ENCODE results near the gene SERINC1. TPM values are rescaled to one million over a fixed set of nuclear protein-coding genes. Genes with fewer than 3 reads are reported as not detected.

SERINC1 gene
- total and polyA plus RNA-seq, 9 of the 15 experiments (the other 6 are each of a cell fraction or from before 2014, with no cell fraction given), result 28.8 to 64.6 (median 39.7) TPM

DNA sequence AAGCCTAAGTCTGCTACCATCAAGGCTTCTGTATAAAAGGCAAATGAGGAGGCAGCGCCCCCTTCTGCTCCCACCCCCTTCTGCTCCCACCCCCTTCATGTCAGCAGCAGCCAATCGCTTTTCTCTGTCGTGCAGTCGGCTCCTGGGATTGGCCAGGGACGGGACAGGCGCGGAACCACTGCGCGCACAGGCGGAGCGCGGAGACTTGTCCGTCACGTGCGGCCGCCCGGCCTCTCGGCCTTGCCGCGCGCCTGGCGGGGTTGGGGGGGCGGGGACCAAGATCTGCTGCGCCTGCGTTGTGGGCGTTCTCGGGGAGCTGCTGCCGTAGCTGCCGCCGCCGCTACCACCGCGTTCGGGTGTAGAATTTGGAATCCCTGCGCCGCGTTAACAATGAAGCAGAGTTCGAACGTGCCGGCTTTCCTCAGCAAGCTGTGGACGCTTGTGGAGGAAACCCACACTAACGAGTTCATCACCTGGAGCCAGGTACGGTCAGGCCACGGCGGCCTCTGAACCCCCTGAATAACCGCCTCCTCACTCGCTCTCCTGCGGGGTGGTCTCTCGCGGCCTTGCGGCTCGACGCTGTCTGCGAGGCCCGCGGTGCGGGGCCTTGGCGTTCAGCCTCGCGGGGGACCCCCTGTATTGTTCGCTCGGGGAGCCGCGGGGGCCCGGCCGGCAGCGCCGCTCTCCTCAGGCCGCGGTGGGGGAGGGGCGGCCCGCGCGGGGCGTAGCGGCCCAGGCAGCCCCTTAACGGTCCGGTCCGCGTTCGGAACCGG lies 72.1 kb downstream of the SERINC1 start, which contains the start of gene HSF2 (continued):
- TF ChIP-seq, protein P1, sequence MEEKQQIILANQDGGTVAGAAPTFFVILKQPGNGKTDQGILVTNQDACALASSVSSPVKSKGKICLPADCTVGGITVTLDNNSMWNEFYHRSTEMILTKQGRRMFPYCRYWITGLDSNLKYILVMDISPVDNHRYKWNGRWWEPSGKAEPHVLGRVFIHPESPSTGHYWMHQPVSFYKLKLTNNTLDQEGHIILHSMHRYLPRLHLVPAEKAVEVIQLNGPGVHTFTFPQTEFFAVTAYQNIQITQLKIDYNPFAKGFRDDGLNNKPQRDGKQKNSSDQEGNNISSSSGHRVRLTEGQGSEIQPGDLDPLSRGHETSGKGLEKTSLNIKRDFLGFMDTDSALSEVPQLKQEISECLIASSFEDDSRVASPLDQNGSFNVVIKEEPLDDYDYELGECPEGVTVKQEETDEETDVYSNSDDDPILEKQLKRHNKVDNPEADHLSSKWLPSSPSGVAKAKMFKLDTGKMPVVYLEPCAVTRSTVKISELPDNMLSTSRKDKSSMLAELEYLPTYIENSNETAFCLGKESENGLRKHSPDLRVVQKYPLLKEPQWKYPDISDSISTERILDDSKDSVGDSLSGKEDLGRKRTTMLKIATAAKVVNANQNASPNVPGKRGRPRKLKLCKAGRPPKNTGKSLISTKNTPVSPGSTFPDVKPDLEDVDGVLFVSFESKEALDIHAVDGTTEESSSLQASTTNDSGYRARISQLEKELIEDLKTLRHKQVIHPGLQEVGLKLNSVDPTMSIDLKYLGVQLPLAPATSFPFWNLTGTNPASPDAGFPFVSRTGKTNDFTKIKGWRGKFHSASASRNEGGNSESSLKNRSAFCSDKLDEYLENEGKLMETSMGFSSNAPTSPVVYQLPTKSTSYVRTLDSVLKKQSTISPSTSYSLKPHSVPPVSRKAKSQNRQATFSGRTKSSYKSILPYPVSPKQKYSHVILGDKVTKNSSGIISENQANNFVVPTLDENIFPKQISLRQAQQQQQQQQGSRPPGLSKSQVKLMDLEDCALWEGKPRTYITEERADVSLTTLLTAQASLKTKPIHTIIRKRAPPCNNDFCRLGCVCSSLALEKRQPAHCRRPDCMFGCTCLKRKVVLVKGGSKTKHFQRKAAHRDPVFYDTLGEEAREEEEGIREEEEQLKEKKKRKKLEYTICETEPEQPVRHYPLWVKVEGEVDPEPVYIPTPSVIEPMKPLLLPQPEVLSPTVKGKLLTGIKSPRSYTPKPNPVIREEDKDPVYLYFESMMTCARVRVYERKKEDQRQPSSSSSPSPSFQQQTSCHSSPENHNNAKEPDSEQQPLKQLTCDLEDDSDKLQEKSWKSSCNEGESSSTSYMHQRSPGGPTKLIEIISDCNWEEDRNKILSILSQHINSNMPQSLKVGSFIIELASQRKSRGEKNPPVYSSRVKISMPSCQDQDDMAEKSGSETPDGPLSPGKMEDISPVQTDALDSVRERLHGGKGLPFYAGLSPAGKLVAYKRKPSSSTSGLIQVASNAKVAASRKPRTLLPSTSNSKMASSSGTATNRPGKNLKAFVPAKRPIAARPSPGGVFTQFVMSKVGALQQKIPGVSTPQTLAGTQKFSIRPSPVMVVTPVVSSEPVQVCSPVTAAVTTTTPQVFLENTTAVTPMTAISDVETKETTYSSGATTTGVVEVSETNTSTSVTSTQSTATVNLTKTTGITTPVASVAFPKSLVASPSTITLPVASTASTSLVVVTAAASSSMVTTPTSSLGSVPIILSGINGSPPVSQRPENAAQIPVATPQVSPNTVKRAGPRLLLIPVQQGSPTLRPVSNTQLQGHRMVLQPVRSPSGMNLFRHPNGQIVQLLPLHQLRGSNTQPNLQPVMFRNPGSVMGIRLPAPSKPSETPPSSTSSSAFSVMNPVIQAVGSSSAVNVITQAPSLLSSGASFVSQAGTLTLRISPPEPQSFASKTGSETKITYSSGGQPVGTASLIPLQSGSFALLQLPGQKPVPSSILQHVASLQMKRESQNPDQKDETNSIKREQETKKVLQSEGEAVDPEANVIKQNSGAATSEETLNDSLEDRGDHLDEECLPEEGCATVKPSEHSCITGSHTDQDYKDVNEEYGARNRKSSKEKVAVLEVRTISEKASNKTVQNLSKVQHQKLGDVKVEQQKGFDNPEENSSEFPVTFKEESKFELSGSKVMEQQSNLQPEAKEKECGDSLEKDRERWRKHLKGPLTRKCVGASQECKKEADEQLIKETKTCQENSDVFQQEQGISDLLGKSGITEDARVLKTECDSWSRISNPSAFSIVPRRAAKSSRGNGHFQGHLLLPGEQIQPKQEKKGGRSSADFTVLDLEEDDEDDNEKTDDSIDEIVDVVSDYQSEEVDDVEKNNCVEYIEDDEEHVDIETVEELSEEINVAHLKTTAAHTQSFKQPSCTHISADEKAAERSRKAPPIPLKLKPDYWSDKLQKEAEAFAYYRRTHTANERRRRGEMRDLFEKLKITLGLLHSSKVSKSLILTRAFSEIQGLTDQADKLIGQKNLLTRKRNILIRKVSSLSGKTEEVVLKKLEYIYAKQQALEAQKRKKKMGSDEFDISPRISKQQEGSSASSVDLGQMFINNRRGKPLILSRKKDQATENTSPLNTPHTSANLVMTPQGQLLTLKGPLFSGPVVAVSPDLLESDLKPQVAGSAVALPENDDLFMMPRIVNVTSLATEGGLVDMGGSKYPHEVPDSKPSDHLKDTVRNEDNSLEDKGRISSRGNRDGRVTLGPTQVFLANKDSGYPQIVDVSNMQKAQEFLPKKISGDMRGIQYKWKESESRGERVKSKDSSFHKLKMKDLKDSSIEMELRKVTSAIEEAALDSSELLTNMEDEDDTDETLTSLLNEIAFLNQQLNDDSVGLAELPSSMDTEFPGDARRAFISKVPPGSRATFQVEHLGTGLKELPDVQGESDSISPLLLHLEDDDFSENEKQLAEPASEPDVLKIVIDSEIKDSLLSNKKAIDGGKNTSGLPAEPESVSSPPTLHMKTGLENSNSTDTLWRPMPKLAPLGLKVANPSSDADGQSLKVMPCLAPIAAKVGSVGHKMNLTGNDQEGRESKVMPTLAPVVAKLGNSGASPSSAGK (IDR thresholded peaks at IDR 0.05), result no peak; the same call in none of the 2 replicates
- TF ChIP-seq SRSF1 (IDR thresholded peaks at IDR 0.05; ENCODE audit: low read depth, low read length) (no peak), NR3C1 (CRISPR knock-in tag; IDR thresholded peaks at IDR 0.05) (no peak), TRIM24 (IDR thresholded peaks at IDR 0.05) (no peak), ZBED1 (IDR thresholded peaks at IDR 0.05) (no peak), EGR1 (conservative IDR thresholded peaks at IDR 0.05) (peak; percentile 37; the same call in 1 of the 2 replicates)
- TF ChIP-seq, protein P2, sequence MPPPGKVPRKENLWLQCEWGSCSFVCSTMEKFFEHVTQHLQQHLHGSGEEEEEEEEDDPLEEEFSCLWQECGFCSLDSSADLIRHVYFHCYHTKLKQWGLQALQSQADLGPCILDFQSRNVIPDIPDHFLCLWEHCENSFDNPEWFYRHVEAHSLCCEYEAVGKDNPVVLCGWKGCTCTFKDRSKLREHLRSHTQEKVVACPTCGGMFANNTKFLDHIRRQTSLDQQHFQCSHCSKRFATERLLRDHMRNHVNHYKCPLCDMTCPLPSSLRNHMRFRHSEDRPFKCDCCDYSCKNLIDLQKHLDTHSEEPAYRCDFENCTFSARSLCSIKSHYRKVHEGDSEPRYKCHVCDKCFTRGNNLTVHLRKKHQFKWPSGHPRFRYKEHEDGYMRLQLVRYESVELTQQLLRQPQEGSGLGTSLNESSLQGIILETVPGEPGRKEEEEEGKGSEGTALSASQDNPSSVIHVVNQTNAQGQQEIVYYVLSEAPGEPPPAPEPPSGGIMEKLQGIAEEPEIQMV (tag; conservative IDR thresholded peaks at IDR 0.05; ENCODE audit: low read depth), result no peak
- TF ChIP-seq, protein P3, sequence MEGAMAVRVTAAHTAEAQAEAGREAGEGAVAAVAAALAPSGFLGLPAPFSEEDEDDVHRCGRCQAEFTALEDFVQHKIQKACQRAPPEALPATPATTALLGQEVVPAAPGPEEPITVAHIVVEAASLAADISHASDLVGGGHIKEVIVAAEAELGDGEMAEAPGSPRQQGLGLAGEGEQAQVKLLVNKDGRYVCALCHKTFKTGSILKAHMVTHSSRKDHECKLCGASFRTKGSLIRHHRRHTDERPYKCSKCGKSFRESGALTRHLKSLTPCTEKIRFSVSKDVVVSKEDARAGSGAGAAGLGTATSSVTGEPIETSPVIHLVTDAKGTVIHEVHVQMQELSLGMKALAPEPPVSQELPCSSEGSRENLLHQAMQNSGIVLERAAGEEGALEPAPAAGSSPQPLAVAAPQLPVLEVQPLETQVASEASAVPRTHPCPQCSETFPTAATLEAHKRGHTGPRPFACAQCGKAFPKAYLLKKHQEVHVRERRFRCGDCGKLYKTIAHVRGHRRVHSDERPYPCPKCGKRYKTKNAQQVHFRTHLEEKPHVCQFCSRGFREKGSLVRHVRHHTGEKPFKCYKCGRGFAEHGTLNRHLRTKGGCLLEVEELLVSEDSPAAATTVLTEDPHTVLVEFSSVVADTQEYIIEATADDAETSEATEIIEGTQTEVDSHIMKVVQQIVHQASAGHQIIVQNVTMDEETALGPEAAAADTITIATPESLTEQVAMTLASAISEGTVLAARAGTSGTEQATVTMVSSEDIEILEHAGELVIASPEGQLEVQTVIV (CRISPR knock-in tag; IDR thresholded peaks at IDR 0.05; ENCODE audit: borderline replicate concordance), result no peak
- TF ChIP-seq, protein P4, sequence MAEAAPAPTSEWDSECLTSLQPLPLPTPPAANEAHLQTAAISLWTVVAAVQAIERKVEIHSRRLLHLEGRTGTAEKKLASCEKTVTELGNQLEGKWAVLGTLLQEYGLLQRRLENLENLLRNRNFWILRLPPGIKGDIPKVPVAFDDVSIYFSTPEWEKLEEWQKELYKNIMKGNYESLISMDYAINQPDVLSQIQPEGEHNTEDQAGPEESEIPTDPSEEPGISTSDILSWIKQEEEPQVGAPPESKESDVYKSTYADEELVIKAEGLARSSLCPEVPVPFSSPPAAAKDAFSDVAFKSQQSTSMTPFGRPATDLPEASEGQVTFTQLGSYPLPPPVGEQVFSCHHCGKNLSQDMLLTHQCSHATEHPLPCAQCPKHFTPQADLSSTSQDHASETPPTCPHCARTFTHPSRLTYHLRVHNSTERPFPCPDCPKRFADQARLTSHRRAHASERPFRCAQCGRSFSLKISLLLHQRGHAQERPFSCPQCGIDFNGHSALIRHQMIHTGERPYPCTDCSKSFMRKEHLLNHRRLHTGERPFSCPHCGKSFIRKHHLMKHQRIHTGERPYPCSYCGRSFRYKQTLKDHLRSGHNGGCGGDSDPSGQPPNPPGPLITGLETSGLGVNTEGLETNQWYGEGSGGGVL (CRISPR knock-in tag; IDR thresholded peaks at IDR 0.05), result no peak
